Liver (tissue), 9 donors: ENCODE results near the gene MARVELD2. TPM values are rescaled to one million over a fixed set of nuclear protein-coding genes. Genes with fewer than 3 reads are reported as not detected.
"Not testable (repeated sequence)": the region's sequence is repeated elsewhere in the genome, so short reads cannot be mapped to it uniquely, and the experiment has no call there.

Experiments used
- DNase-seq: peaks from one replicate; pipeline ENCODE4 v3.0.0-alpha.2; 2017; ENCODE audit warnings: low spot score
- H3K27ac ChIP-seq, 2 donors: one replicate each; pipeline ENCODE4 v1.7.0; 2013; ENCODE audit warnings: inconsistent platforms in 2 of 2, low read length in 2 of 2, control low read depth in 1 of 2, low read depth in 1 of 2, mild to moderate bottlenecking in 1 of 2
- H3K27me3 ChIP-seq, 4 donors: one replicate each; pipeline versions ENCODE4 v1.6.1 to v1.7.0; 2013; ENCODE audit warnings: low read length in 3 of 4, inconsistent platforms in 1 of 4, mild to moderate bottlenecking in 1 of 4, moderate library complexity in 1 of 4; ENCODE audit not compliant: control insufficient read depth in 4 of 4, insufficient read depth in 4 of 4
- H3K36me3 ChIP-seq, 4 donors: one replicate each; pipeline versions ENCODE4 v1.6.1 to v1.7.0; 2013; ENCODE audit warnings: low read length in 3 of 4, mild to moderate bottlenecking in 3 of 4, low read depth in 1 of 4, moderate library complexity in 1 of 4; ENCODE audit not compliant: control insufficient read depth in 4 of 4, insufficient read depth in 3 of 4
- H3K4me1 ChIP-seq, 4 donors: one replicate each; pipeline versions ENCODE4 v1.6.1 to v1.7.0; 2013; ENCODE audit warnings: low read length in 3 of 4, mild to moderate bottlenecking in 3 of 4, moderate library complexity in 1 of 4; ENCODE audit not compliant: control insufficient read depth in 4 of 4, insufficient read depth in 4 of 4
- H3K4me3 ChIP-seq, 3 donors: one replicate each; pipeline versions ENCODE4 v1.6.1 to v1.7.0; 2013; ENCODE audit warnings: low read length in 3 of 3, control low read depth in 1 of 3, low read depth in 1 of 3, mild to moderate bottlenecking in 1 of 3
- H3K9ac ChIP-seq, 2 donors: one replicate each; pipeline ENCODE4 v1.7.0; 2013; ENCODE audit warnings: low read length in 2 of 2, mild to moderate bottlenecking in 2 of 2, moderate library complexity in 2 of 2, control low read depth in 1 of 2, low read depth in 1 of 2
- H3K9me3 ChIP-seq, 4 donors: one replicate each; pipeline versions ENCODE4 v1.6.1 to v1.7.0; 2013; ENCODE audit warnings: low read length in 3 of 4; ENCODE audit not compliant: control insufficient read depth in 4 of 4
- EGR1 ChIP-seq, 2 donors: IDR thresholded peaks; 2 replicates each; pipeline ENCODE4 v1.6.1; 2016 to 2018; ENCODE audit warnings: antibody characterized with exemption in 2 of 2, low read depth in 2 of 2
- FOXA2 ChIP-seq: IDR thresholded peaks from 2 replicates; pipeline ENCODE4 v1.6.1; 2016; ENCODE audit warnings: antibody characterized with exemption
- GABPA ChIP-seq, 2 donors: IDR thresholded peaks in 1 of 2; conservative IDR thresholded peaks in 1 of 2; 2 replicates each; pipeline ENCODE4 v1.6.1; 2016; ENCODE audit warnings: antibody characterized with exemption in 2 of 2, mild to moderate bottlenecking in 1 of 2, moderate library complexity in 1 of 2
- HNF4A ChIP-seq, 2 donors: conservative IDR thresholded peaks; 2 replicates each; pipeline ENCODE4 v1.6.1; 2016; ENCODE audit warnings: antibody characterized with exemption in 2 of 2, mild to moderate bottlenecking in 2 of 2
- HNF4G ChIP-seq: IDR thresholded peaks from 2 replicates; pipeline ENCODE4 v1.6.1; 2016; ENCODE audit warnings: antibody characterized with exemption
- JUND ChIP-seq, 2 donors: IDR thresholded peaks; 2 replicates each; pipeline ENCODE4 v1.6.1; 2016; ENCODE audit warnings: antibody characterized with exemption in 2 of 2
- NR2F2 ChIP-seq: IDR thresholded peaks from 2 replicates; pipeline ENCODE4 v1.6.1; 2016; ENCODE audit warnings: antibody characterized with exemption
- RAD21 ChIP-seq, 2 donors: IDR thresholded peaks; 2 replicates each; pipeline ENCODE4 v1.6.1; 2016; ENCODE audit warnings: antibody characterized with exemption in 2 of 2, mild to moderate bottlenecking in 2 of 2
- RXRA ChIP-seq, 2 donors: IDR thresholded peaks; 2 replicates each; pipeline ENCODE4 v1.6.1; 2017 to 2018; ENCODE audit warnings: antibody characterized with exemption in 2 of 2, mild to moderate bottlenecking in 1 of 2
- SP1 ChIP-seq: IDR thresholded peaks from 2 replicates; pipeline ENCODE4 v1.6.1; 2018; ENCODE audit warnings: antibody characterized with exemption, mild to moderate bottlenecking
- TAF1 ChIP-seq: conservative IDR thresholded peaks from 2 replicates; pipeline ENCODE4 v1.6.1; 2016; ENCODE audit warnings: antibody characterized with exemption, mild to moderate bottlenecking
- YY1 ChIP-seq: IDR thresholded peaks from 2 replicates; pipeline ENCODE4 v1.6.1; 2016; ENCODE audit warnings: antibody characterized with exemption, mild to moderate bottlenecking
- WGBS: extraction: QIAGEN DNeasy Blood & Tissue Kit; methylation state at CpG from one replicate; pipeline ENCODE4 v1.1.7; 2013; 5-methylcytosine and 5-hydroxymethylcytosine counted together
- polyA plus RNA-seq, 2 donors: library from polyadenylated mRNA; stranded (reverse) in 1 of 2; unstranded in 1 of 2; fragments of 200-250 nt in 1 of 2; fragments of >200 nt in 1 of 2; fragmentation: Nextera tagmentation in 1 of 2; extraction: Ambion mirVana in 1 of 2; gene quantifications; one replicate each; pipeline versions ENCODE4 v1.2.1 to v1.2.3, GENCODE V29; 2013 to 2015
- total RNA-seq, 2 donors: library from RNA; depleted of rRNA; stranded (reverse); fragments of >200 nt; gene quantifications; one replicate each; pipeline ENCODE4 v1.2.3, GENCODE V29; 2014
- TF ChIP-seq, protein P1 (sequence below): fragments of 150-350 bp; IDR thresholded peaks from 2 replicates; pipeline ENCODE4 v1.5.1; 2017; ENCODE audit warnings: improper control_type of control experiment, low read depth, low read length; ENCODE audit not compliant: missing input control
- TF ChIP-seq, protein P2 (sequence below): IDR thresholded peaks from 2 replicates; pipeline ENCODE4 v1.6.1; 2016; ENCODE audit warnings: antibody characterized with exemption
- TF ChIP-seq, protein P3 (sequence below): IDR thresholded peaks from 2 replicates; pipeline ENCODE4 v1.6.1; 2016; ENCODE audit warnings: antibody characterized with exemption
- donor health status: healthy.
- donor health status: healthy.
- donor health status: healthy.
- donor health status: healthy.
- donor health status: healthy.

Gene MARVELD2
- total and polyA plus RNA-seq, 4 donors = 9.4 to 20.2 (median 12.3) TPM

DNA sequence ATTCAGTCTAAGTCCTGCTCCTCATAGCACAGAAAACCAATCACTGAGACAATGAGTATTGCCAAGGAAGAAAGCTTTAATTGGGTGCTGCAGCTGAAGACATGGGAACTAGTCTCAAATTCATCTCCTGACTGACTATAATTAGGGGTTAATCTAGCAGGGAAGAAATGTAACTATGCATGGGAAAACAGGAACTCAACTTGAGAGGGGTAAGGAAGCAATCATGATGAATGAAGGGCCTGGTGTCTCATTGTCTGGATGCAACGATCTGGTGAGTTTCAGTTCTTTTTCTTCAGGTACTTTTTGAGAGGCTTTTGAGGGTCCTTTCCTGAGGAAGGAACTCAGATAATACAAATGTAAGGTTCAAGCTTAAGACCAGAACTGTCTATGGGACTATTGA lies 53.7 kb downstream of the MARVELD2 start:
- no peak for TF ChIP-seq NR2F2
- no peak for TF ChIP-seq RXRA (IDR thresholded peaks at IDR 0.05)
- no peak for TF ChIP-seq EGR1 (IDR thresholded peaks at IDR 0.05; ENCODE audit: low read depth in 2 of 2)
- no peak for TF ChIP-seq HNF4A (conservative IDR thresholded peaks at IDR 0.05)
- TF ChIP-seq, protein P1, sequence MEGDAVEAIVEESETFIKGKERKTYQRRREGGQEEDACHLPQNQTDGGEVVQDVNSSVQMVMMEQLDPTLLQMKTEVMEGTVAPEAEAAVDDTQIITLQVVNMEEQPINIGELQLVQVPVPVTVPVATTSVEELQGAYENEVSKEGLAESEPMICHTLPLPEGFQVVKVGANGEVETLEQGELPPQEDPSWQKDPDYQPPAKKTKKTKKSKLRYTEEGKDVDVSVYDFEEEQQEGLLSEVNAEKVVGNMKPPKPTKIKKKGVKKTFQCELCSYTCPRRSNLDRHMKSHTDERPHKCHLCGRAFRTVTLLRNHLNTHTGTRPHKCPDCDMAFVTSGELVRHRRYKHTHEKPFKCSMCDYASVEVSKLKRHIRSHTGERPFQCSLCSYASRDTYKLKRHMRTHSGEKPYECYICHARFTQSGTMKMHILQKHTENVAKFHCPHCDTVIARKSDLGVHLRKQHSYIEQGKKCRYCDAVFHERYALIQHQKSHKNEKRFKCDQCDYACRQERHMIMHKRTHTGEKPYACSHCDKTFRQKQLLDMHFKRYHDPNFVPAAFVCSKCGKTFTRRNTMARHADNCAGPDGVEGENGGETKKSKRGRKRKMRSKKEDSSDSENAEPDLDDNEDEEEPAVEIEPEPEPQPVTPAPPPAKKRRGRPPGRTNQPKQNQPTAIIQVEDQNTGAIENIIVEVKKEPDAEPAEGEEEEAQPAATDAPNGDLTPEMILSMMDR = no peak
- no peak for TF ChIP-seq TAF1
- TF ChIP-seq HNF4G = no peak
- TF ChIP-seq, protein P2, sequence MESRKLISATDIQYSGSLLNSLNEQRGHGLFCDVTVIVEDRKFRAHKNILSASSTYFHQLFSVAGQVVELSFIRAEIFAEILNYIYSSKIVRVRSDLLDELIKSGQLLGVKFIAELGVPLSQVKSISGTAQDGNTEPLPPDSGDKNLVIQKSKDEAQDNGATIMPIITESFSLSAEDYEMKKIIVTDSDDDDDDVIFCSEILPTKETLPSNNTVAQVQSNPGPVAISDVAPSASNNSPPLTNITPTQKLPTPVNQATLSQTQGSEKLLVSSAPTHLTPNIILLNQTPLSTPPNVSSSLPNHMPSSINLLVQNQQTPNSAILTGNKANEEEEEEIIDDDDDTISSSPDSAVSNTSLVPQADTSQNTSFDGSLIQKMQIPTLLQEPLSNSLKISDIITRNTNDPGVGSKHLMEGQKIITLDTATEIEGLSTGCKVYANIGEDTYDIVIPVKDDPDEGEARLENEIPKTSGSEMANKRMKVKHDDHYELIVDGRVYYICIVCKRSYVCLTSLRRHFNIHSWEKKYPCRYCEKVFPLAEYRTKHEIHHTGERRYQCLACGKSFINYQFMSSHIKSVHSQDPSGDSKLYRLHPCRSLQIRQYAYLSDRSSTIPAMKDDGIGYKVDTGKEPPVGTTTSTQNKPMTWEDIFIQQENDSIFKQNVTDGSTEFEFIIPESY = no peak
- TF ChIP-seq YY1 = no peak
- TF ChIP-seq JUND (IDR thresholded peaks at IDR 0.05) = no peak
- 68% methylated on average over 1 of the region's 1 CpG for WGBS
- Histone ChIP-seq H3K27ac (no peak overlapping the region), H3K27me3 (no peaks in the 10 kb centered on the region), H3K4me1 (no peaks in the 10 kb centered on the region), H3K9me3 (no peaks in the 10 kb centered on the region), H3K9ac (no peak overlapping the region), H3K4me3 (no peak overlapping the region), H3K36me3 (no peaks in the 10 kb centered on the region)
- DNase-seq = no peak

DNA sequence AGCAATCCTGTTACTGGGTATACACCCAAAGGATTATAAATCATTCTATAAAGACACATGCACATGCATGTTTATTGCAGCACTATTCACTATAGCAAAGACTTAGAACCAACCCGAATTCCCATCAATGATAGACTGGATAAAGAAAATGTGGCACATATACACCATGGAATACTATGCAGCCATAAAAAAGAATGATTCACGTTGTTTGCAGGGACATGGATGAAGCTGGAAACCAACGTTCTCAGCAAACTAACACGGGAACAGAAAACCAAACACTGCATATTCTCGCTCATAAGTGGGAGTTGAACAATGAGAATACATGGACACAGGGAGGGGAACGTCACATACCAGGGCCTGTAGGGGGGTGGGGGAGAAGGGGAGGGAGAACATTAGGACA lies 56.6 kb downstream of the MARVELD2 start:
- 95% methylated on average over 6 of the region's 6 CpGs for WGBS
- not testable (repeated sequence) for H3K36me3 ChIP-seq, H3K27me3 ChIP-seq, H3K9ac ChIP-seq, H3K4me1 ChIP-seq, DNase-seq, H3K27ac ChIP-seq, H3K4me3 ChIP-seq, H3K9me3 ChIP-seq

DNA sequence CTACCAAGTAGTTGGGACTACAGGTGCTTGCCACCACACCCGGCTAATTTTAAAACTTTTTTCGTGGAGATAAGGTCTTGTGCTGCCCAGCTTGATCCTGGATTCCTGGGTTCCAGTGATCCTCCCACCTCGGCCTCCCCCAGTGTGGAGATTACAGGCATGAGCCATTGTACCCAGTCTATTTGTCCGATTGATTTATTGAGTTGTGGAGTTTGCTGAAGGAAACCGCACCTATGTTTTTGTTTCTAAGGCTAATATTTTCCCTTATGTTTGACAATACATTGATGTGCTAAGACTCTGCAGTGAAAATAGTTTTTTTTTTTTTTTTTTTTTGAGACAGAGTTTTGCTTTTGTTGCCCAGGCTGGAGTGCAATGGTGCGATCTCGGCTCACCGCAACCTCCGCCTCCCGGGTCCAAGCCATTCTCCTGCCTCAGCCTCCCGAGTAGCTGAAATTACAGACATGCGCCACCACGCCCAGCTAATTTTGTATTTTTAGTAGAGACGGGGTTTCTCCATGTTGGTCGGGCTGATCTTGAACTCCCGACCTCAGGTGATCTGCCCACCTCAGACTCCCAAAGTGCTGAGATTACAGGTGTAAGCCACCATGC lies 57.7 kb downstream of the MARVELD2 start:
- H3K9ac ChIP-seq, H3K4me1 ChIP-seq, DNase-seq, H3K4me3 ChIP-seq, H3K27me3 ChIP-seq, H3K36me3 ChIP-seq, H3K27ac ChIP-seq, H3K9me3 ChIP-seq: not testable (repeated sequence)
- 86% methylated on average over 16 of the region's 16 CpGs for WGBS

DNA sequence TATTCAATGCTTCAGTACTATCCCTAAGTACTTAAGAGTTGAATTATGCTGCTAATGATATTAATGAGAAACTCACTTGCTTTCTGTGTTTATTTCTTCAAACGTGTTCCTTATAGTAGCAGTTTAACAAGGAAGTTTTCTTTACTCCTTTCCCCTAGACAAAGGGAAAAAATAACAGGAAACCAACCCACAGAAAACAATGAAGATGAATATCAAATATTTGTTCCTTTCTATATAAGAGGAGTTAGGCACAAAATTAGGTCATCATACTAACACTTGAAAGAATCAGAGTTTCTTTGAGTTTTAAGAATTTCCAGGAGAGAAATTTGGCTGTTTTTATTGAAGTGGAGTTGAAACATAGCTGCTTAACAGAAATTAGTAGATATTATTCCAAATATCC lies 62.3 kb downstream of the MARVELD2 start:
- DNase-seq = no peak
- WGBS = 47% methylated on average over 1 of the region's 1 CpG
- Histone ChIP-seq H3K4me1 (no peaks in the 10 kb centered on the region), H3K4me3 (no peak overlapping the region), H3K27ac (no peak overlapping the region), H3K27me3 (no peaks in the 10 kb centered on the region), H3K9ac (no peak overlapping the region), H3K9me3 (no peaks in the 10 kb centered on the region), H3K36me3 (no peaks in the 10 kb centered on the region)
- TF ChIP-seq SP1 (no peak), HNF4A (conservative IDR thresholded peaks at IDR 0.05) (no peak), RAD21 (IDR thresholded peaks at IDR 0.05) (no peak), HNF4G (no peak), NR2F2 (no peak), EGR1 (IDR thresholded peaks at IDR 0.05; ENCODE audit: low read depth in 2 of 2) (no peak), GABPA (IDR thresholded peaks at IDR 0.05 in 1 of 2, conservative IDR thresholded peaks at IDR 0.05 in 1 of 2) (no peak), FOXA2 (no peak), JUND (IDR thresholded peaks at IDR 0.05) (no peak), RXRA (IDR thresholded peaks at IDR 0.05) (no peak)
- TF ChIP-seq, protein P2 = no peak
- TF ChIP-seq, protein P1 = no peak
- TF ChIP-seq, protein P3, sequence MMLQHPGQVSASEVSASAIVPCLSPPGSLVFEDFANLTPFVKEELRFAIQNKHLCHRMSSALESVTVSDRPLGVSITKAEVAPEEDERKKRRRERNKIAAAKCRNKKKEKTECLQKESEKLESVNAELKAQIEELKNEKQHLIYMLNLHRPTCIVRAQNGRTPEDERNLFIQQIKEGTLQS = no peak
